Activated naive CD4-positive, alpha-beta T cell treated with anti-CD3 and anti-CD28 coated beads, Interleukin-2, amount 10 ng/mL, durations not matched to agents 7 days and 5 days (primary cell): ENCODE data around the gene PRDX1.
"Not testable (repeated sequence)": the region's sequence is repeated elsewhere in the genome, so short reads cannot be mapped to it uniquely, and the experiment has no call there.

Experiments used
- CTCF ChIA-PET: fragments of 350-600 bp; sonication (Branson Sonifier 250); formaldehyde crosslinking; loops from one replicate; lab custom pipeline; 2021; ENCODE audit warnings: antibody characterized with exemption; lab: Charles Lee
- DNase-seq: peaks from one replicate; pipeline ENCODE4 v3.0.0-alpha.2; 2020
- H3K27ac Mint-ChIP-seq: one replicate; pipeline ENCODE4 v1.8.0; 2021; ENCODE audit warnings: mild to moderate bottlenecking, moderate library complexity, mixed read lengths
- H3K27me3 Mint-ChIP-seq: one replicate; pipeline ENCODE4 v1.8.0; 2021; ENCODE audit warnings: mild to moderate bottlenecking, mixed read lengths
- H3K36me3 Mint-ChIP-seq: one replicate; pipeline ENCODE4 v1.8.0; 2021; ENCODE audit warnings: mixed read lengths
- H3K4me1 Mint-ChIP-seq: one replicate; pipeline ENCODE4 v1.8.0; 2021; ENCODE audit warnings: mixed read lengths
- H3K4me3 Mint-ChIP-seq: one replicate; pipeline ENCODE4 v1.8.0; 2021; ENCODE audit warnings: mild to moderate bottlenecking, moderate library complexity, mixed read lengths
- H3K9me3 Mint-ChIP-seq: one replicate; pipeline ENCODE4 v1.8.0; 2021; ENCODE audit warnings: mixed read lengths

PRDX1 gene

GRCh38 chr1:45489379-45489778, 32.3 kb downstream of the PRDX1 start:
- peak overlapping the region; percentile 31 for H3K4me3 Mint-ChIP-seq
- H3K27me3 Mint-ChIP-seq, DNase-seq, H3K9me3 Mint-ChIP-seq, H3K4me1 Mint-ChIP-seq, H3K27ac Mint-ChIP-seq, H3K36me3 Mint-ChIP-seq: not testable (repeated sequence)
- CTCF ChIA-PET, result interaction anchor here (0.7 to 7.8 kb wide), 3 partner anchors 9 to 131 kb away, joined by 3 to 159 read pairs (median 5); no protein-coding TSS in a partner anchor

GRCh38 chr1:45488666-45489377, 32.9 kb downstream of the PRDX1 start:
- CTCF ChIA-PET, result interaction anchor here (0.7 to 1.0 kb wide), 2 partner anchors 9 to 128 kb away, joined by 3 to 5 read pairs; no protein-coding TSS in a partner anchor
- Mint-ChIP-seq H3K36me3 (no peaks in the 10 kb centered on the region), H3K27ac (no peak overlapping the region), H3K27me3 (no peaks in the 10 kb centered on the region), H3K4me1 (peaks cover 8% of the 10 kb centered on the region), H3K9me3 (no peaks in the 10 kb centered on the region), H3K4me3 (peak overlapping the region; percentile 31)
- no peak for DNase-seq

- no peaks in the 10 kb centered on the region for H3K27me3 Mint-ChIP-seq
- no peak overlapping the region for H3K27ac Mint-ChIP-seq
- no peak for DNase-seq
- CTCF ChIA-PET, result interaction anchor here (0.6 kb wide), 1 partner anchor 470 kb away, joined by 3 read pairs; no protein-coding TSS in a partner anchor
- no peaks in the 10 kb centered on the region for H3K36me3 Mint-ChIP-seq
- H3K4me3 Mint-ChIP-seq, result no peak overlapping the region
- H3K9me3 Mint-ChIP-seq, result no peaks in the 10 kb centered on the region
- peaks cover 4% of the 10 kb centered on the region for H3K4me1 Mint-ChIP-seq
These were observed 35.7 kb downstream of the PRDX1 start for GRCh38 chr1:45485949-45486348.

GRCh38 chr1:45479039-45479748, 42.5 kb downstream of the PRDX1 start:
- Mint-ChIP-seq H3K36me3 (no peaks in the 10 kb centered on the region), H3K9me3 (no peaks in the 10 kb centered on the region), H3K27me3 (no peaks in the 10 kb centered on the region), H3K4me1 (peaks cover 5% of the 10 kb centered on the region), H3K4me3 (no peak overlapping the region), H3K27ac (peak overlapping the region; percentile 46)
- CTCF ChIA-PET, result interaction anchor here (0.6 kb wide), 1 partner anchor 91 kb away, joined by 4 read pairs; no protein-coding TSS in a partner anchor
- DNase-seq, result no peak

- CTCF ChIA-PET, result interaction anchor here (0.6 to 1.3 kb wide), 2 partner anchors 15 to 92 kb away, joined by 3 to 4 read pairs; no protein-coding TSS in a partner anchor
- peaks cover 5% of the 10 kb centered on the region for H3K4me1 Mint-ChIP-seq
- H3K36me3 Mint-ChIP-seq, result no peaks in the 10 kb centered on the region
- H3K4me3 Mint-ChIP-seq, result no peak overlapping the region
- no peaks in the 10 kb centered on the region for H3K27me3 Mint-ChIP-seq
- H3K27ac Mint-ChIP-seq, result no peak overlapping the region
- DNase-seq, result no peak
- H3K9me3 Mint-ChIP-seq, result no peaks in the 10 kb centered on the region
These were observed 43.4 kb downstream of the PRDX1 start for GRCh38 chr1:45478121-45478814.

- no peak for DNase-seq
- H3K4me3 Mint-ChIP-seq, result no peak overlapping the region
- H3K27me3 Mint-ChIP-seq, result no peaks in the 10 kb centered on the region
- H3K4me1 Mint-ChIP-seq, result peaks cover 5% of the 10 kb centered on the region
- no peak overlapping the region for H3K27ac Mint-ChIP-seq
- CTCF ChIA-PET, result interaction anchor here (0.6 to 1.3 kb wide), 2 partner anchors 16 to 174 kb away, joined by 3 read pairs; no protein-coding TSS in a partner anchor
- H3K36me3 Mint-ChIP-seq, result no peaks in the 10 kb centered on the region
- no peaks in the 10 kb centered on the region for H3K9me3 Mint-ChIP-seq
These were observed 44.0 kb downstream of the PRDX1 start for GRCh38 chr1:45477646-45478045.

GRCh38 chr1:45474194-45474593, 47.5 kb downstream of the PRDX1 start:
- H3K4me1 Mint-ChIP-seq, result not testable (repeated sequence)

GRCh38 chr1:45473302-45473701, 48.4 kb downstream of the PRDX1 start:
- no peaks in the 10 kb centered on the region for H3K4me1 Mint-ChIP-seq
- H3K27me3 Mint-ChIP-seq, result no peaks in the 10 kb centered on the region
- H3K27ac Mint-ChIP-seq, result no peak overlapping the region
- H3K36me3 Mint-ChIP-seq, result no peaks in the 10 kb centered on the region
- no peaks in the 10 kb centered on the region for H3K9me3 Mint-ChIP-seq
- H3K4me3 Mint-ChIP-seq, result no peak overlapping the region
- CTCF ChIA-PET, result interaction anchor here (0.8 kb wide), 1 partner anchor 19 kb away, joined by 4 read pairs; no protein-coding TSS in a partner anchor
- DNase-seq, result no peak

More at GRCh38 chr1:45474194-45474593, 47.5 kb downstream of the PRDX1 start:
- DNase-seq, H3K27ac Mint-ChIP-seq, H3K27me3 Mint-ChIP-seq, H3K4me3 Mint-ChIP-seq, H3K9me3 Mint-ChIP-seq, H3K36me3 Mint-ChIP-seq: not testable (repeated sequence)
- CTCF ChIA-PET, result interaction anchor here (0.8 kb wide), 1 partner anchor 18 kb away, joined by 4 read pairs; no protein-coding TSS in a partner anchor

GRCh38 chr1:45470306-45470798, 51.3 kb downstream of the PRDX1 start:
- Mint-ChIP-seq H3K27ac (no peak overlapping the region), H3K4me3 (no peak overlapping the region), H3K4me1 (no peaks in the 10 kb centered on the region), H3K36me3 (no peaks in the 10 kb centered on the region), H3K27me3 (no peaks in the 10 kb centered on the region), H3K9me3 (no peaks in the 10 kb centered on the region)
- DNase-seq, result no peak
- CTCF ChIA-PET, result no interaction called here

- CTCF ChIA-PET, H3K9me3 Mint-ChIP-seq, H3K27ac Mint-ChIP-seq, H3K36me3 Mint-ChIP-seq, H3K27me3 Mint-ChIP-seq, H3K4me3 Mint-ChIP-seq, DNase-seq, H3K4me1 Mint-ChIP-seq: not testable (repeated sequence)
These were observed 54.3 kb downstream of the PRDX1 start for GRCh38 chr1:45467353-45467752.

GRCh38 chr1:45465277-45465676, 56.4 kb downstream of the PRDX1 start:
- Mint-ChIP-seq H3K4me3 (no peak overlapping the region), H3K9me3 (no peaks in the 10 kb centered on the region), H3K36me3 (no peaks in the 10 kb centered on the region), H3K27me3 (peaks cover 4% of the 10 kb centered on the region), H3K27ac (no peak overlapping the region), H3K4me1 (no peaks in the 10 kb centered on the region)
- no peak for DNase-seq
- CTCF ChIA-PET, result no interaction called here
